Measurements from ENCODE around the gene CARD8.
"Not testable (repeated sequence)": the region's sequence is repeated elsewhere in the genome, so short reads cannot be mapped to it uniquely, and the experiment has no call there.

The CARD8 gene

DNA sequence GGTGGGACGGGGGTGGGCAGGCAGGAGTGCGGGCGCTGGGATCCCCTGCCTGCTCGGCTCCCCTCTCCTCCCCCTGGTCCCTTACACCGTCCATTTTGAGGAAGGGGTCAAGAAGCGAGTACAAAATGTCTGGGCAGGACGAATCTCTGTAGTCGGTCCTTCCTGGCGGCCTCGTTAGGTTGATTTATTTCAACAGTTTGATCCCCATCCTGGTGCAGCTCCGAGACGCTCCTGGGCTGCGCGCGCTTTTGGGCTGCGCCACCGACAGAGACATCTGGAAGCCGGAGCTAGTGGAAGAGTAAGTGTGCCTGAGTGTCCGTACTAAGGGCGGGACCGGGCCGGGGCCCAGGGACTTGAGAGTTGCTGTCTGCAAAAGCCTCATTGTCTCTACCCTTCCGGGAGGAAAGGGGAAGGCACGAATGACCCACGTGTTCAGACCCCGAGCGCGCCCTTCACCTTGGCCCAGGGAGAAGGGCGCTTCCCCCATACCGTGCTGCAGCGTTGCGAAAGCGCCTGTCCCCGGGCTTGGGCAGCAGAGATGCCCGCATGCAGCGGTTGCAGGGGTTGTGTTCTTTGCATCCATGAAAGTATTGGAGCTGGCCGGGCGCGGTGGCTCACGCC, 15.9 kb upstream of the CARD8 start:
- H3K9ac ChIP-seq: peak overlapping the region; percentile 85
- H3K4me3 ChIP-seq: peak overlapping the region; percentile 76
- TF ChIP-seq Cebpa-rat (IDR thresholded peaks at IDR 0.05): peak; percentile 68; the same call in 1 of the 2 replicates
- peaks cover 18% of the 10 kb centered on the region for H3K36me3 ChIP-seq
- H4K20me1 ChIP-seq: no peaks in the 10 kb centered on the region
- H3K4me2 ChIP-seq: peak overlapping the region; percentile 82
- H3K9me3 ChIP-seq: no peaks in the 10 kb centered on the region
- no peaks in the 10 kb centered on the region for H3K27me3 ChIP-seq
- peaks cover 45% of the 10 kb centered on the region for H3K4me1 ChIP-seq
- peak overlapping the region; percentile 97 for H3K27ac ChIP-seq

DNA sequence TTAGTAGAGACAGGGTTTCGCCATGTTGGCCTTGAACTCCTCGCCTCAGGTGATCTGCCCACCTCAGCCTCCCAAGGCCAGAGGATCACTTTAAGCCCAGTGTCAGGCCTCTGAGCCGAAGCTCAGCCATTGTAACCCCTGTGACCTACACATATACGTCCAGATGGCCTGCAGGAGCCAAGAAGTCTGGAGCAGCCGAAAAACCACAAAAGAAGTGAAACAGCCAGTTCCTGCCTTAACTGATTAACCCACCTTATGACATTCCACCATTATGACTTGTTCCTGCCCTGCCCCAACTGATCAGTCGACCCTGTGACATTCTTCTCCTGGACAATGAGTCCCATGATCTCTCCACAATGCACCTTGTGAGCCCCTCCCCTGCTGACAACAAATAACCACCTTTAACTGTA, 13.9 kb upstream of the CARD8 start:
- Histone ChIP-seq H3K4me2 (peak overlapping the region; percentile 82), H3K4me3 (peak overlapping the region; percentile 76), H3K27ac (peak overlapping the region; percentile 97), H3K9ac (peak overlapping the region; percentile 85), H3K4me1 (peaks cover 56% of the 10 kb centered on the region)
- not testable (repeated sequence) for H3K36me3 ChIP-seq, H4K20me1 ChIP-seq, H3K27me3 ChIP-seq, H3K9me3 ChIP-seq

DNA sequence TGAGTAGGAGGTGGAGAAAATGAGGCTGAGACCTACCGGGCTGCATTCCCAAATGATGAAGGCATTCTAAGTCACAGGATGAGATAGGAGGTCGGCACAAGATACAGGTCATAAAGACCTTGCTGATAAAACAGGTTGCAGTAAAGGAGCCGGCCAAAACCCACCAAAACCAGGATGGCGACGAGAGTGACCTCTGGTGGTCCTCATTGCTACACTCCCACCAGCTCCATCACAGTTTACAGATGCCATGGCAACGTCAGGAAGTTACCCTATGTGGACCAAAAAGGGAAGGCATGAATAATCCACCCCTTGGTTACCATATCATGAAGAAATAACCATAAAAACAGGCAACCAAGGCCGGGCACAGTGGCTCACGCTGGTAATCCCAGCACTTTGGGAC, 9.6 kb upstream of the CARD8 start:
- peaks cover 50% of the 10 kb centered on the region for H3K4me1 ChIP-seq

DNA sequence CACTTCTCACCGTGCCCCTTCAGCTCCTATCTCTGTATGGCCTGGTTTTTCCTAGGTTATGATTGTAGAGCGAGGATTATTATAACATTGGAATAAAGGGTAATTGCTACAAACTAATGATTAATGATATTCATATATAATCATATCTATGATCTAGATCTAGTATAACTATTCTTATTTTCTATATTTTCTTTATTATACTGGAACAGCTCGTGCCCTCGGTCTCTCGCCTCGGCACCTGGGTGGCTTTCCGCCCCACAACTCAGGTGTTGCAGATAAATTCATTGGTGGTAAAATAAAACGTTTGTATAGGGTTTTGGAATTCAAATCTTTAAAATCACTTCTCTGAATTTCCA, 4.6 kb upstream of the CARD8 start:
- H3K36me3 ChIP-seq, H3K9me3 ChIP-seq, H4K20me1 ChIP-seq, H3K27me3 ChIP-seq: not testable (repeated sequence)
- Histone ChIP-seq H3K4me2 (peak overlapping the region; percentile 95), H3K4me1 (peaks cover 45% of the 10 kb centered on the region), H3K4me3 (peak overlapping the region; percentile 66), H3K27ac (peak overlapping the region; percentile 76; the same call in 1 of the 2 replicates), H3K9ac (peak overlapping the region; percentile 74; the same call in 1 of the 2 replicates)

More for the DNA sequence above, 9.6 kb upstream of the CARD8 start:
- not testable (repeated sequence) for H3K27me3 ChIP-seq, H3K9me3 ChIP-seq, H3K36me3 ChIP-seq, H3K9ac ChIP-seq, H3K4me2 ChIP-seq, H3K27ac ChIP-seq, H3K4me3 ChIP-seq, H4K20me1 ChIP-seq

DNA sequence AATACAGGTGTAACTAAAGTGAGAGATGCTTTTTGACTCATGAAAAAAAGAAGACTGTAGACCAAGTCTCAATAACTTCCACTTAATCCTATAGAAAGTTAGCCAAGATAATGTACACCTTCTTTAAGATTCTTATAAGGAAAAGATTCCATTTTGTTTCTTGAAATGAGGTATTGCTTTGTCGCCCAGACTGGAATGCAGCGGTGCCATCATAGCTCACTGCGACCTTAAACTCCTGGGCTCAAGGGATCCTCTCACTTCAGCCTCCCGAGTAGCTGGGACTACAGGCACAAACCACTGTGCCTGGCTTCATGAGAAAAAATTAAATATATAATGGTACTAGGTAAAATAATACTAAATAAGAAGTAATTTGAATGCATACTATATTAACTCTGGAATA, 3.3 kb upstream of the CARD8 start:
- Histone ChIP-seq H3K9ac (0 out of 2 replicates have a peak overlapping the region, but pooled peaks have one; percentile 55), H3K4me2 (peak overlapping the region; percentile 95), H3K4me3 (peak overlapping the region; percentile 66; the same call in 1 of the 2 replicates), H3K4me1 (peaks cover 56% of the 10 kb centered on the region), H3K27ac (peak overlapping the region; percentile 76)
- H3K9me3 ChIP-seq, H3K27me3 ChIP-seq, H3K36me3 ChIP-seq, H4K20me1 ChIP-seq: not testable (repeated sequence)

DNA sequence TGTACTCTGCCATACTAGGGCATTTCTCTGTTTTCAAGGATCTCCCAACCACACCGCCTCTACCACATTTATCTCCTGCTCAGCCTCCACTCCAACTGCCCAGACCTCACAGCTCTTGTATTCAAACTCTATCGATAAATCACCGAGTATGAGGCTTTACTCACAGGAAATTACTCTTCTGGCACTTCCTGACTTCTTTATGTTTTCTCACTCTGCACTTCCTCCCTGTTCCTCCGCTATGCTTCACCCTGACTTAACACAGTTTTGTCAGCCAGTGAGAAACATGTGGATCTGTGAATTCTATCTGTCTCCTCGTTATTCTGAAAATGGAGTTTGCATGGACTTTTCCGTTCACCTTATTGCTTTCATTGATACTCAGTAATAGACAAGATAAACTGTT, 2.6 kb upstream of the CARD8 start:
- TF ChIP-seq Cebpa-rat (IDR thresholded peaks at IDR 0.05): no peak
- H3K27ac ChIP-seq: peak overlapping the region; percentile 76
- H3K27me3 ChIP-seq: no peaks in the 10 kb centered on the region
- H4K20me1 ChIP-seq: no peaks in the 10 kb centered on the region
- no peaks in the 10 kb centered on the region for H3K9me3 ChIP-seq
- H3K4me1 ChIP-seq: peaks cover 63% of the 10 kb centered on the region
- H3K4me3 ChIP-seq: peak overlapping the region; percentile 60
- H3K36me3 ChIP-seq: no peaks in the 10 kb centered on the region
- peak overlapping the region; percentile 79 for H3K9ac ChIP-seq
- H3K4me2 ChIP-seq: peak overlapping the region; percentile 95

DNA sequence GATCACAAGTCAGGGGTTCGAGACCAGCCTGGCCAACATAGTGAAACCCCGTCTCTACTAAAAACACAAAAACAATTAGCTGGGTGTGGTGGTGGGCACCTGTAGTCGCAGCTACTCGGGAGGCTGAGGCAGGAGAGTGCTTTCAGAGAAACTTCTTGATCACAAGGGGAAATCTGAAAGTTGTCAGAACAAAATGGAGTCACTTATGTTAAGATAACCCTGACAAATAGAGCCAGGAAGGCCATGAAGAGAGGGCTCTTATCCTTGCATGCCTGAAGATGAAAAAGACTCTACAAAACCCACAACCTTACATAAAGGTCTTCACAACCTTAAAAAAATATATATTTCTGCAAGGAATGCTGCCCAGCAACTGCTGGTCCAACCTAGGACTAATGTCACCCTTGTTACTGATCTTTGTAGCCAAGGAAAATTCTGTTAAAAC, 1.2 kb downstream of the CARD8 start:
- no peak for TF ChIP-seq Cebpa-rat (IDR thresholded peaks at IDR 0.05)
- Histone ChIP-seq H4K20me1 (no peaks in the 10 kb centered on the region), H3K4me3 (peak overlapping the region; percentile 74), H3K9ac (peak overlapping the region; percentile 96), H3K9me3 (no peaks in the 10 kb centered on the region), H3K4me1 (peaks cover 76% of the 10 kb centered on the region), H3K27me3 (no peaks in the 10 kb centered on the region), H3K36me3 (no peaks in the 10 kb centered on the region), H3K4me2 (peak overlapping the region; percentile 91), H3K27ac (peak overlapping the region; percentile 95; the same call in 1 of the 2 replicates)

DNA sequence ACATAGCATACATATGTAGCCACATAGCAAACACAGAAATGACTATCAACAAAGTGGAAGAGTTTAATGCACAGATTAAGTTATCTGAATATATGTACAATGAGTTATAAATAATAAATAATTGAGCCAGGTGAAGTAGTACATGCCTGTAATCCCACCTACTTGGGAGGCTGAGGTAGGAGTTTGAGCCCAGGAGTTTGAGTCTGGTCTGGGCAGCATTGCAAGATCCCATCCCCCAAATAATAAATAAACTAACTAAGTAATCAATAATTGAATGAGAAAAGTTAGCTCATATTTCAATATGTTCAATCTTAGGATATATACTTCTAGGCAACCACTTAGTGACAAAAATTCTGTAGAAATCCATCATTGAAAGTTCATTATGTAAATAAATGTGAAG, 1.7 kb downstream of the CARD8 start:
- Histone ChIP-seq H3K27me3 (no peaks in the 10 kb centered on the region), H3K36me3 (no peaks in the 10 kb centered on the region), H3K4me1 (peaks cover 72% of the 10 kb centered on the region), H3K4me2 (peak overlapping the region; percentile 91), H3K4me3 (0 out of 2 replicates have a peak overlapping the region, but pooled peaks have one; percentile 74), H3K9ac (no peak overlapping the region), H3K9me3 (no peaks in the 10 kb centered on the region), H3K27ac (no peak overlapping the region), H4K20me1 (no peaks in the 10 kb centered on the region)
- no peak for TF ChIP-seq Cebpa-rat (IDR thresholded peaks at IDR 0.05)

DNA sequence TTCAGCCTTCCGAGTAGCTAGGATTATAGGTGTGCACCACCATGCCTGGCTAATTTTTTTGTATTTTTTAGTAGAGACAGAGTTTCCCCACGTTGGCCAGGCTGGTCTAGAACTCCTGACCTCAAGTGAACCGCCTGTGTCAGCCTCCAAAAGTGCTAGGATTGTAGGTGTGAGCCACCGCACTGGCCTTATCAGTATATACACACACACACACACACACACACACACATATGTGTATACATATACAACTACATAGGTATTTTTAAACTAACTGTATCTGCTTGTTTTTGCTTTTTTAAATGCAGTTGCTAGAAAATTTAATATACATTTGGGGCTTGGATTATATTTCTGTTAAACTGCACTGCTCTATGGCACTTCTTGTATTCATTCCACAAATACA, 3.1 kb downstream of the CARD8 start:
- no peak for TF ChIP-seq Cebpa-rat (IDR thresholded peaks at IDR 0.05)
- Histone ChIP-seq H3K4me1 (peaks cover 78% of the 10 kb centered on the region), H3K4me3 (no peak overlapping the region), H3K27me3 (no peaks in the 10 kb centered on the region), H3K36me3 (peaks cover 9% of the 10 kb centered on the region; the same call in 1 of the 2 replicates), H4K20me1 (no peaks in the 10 kb centered on the region), H3K9ac (no peak overlapping the region), H3K27ac (no peak overlapping the region), H3K4me2 (peak overlapping the region; percentile 91), H3K9me3 (no peaks in the 10 kb centered on the region)

DNA sequence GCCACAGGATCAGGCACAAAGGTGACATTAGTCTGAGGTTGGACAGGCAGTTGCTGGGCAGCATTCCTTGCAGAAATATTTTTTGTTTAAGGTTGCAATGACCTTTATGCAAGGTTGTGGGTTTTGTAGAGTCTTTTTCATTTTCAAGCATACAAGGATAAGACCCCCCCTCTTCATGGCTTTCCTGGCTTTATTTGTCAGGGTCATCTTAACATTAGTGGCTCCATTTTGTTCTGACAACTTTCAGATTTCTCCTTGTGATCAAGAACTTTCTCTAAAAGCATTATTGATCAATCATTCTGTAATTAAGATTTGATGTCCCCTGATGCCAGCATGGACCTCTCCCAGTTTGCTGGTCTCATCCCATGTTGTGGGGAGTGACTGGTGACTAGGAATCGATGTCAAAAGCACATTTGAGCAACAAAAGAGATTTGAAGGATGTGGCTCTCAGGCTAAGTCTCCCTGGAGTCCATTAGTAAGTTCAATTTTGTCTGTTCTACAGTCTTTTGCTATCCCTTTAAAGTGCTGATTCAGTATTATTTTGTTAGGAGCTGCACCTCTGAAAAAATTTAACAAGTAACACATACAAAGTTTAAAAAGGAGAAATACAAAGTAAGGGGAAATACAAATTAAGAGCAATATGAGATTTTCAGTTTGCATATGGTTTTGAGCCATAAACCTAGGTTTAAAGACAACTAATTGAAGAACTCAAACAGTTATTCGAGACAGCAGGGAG, 5.3 kb downstream of the CARD8 start:
- Histone ChIP-seq H3K9ac (no peak overlapping the region), H3K4me3 (no peak overlapping the region), H3K27ac (peak overlapping the region; percentile 92), H3K9me3 (no peaks in the 10 kb centered on the region), H3K4me1 (peaks cover 63% of the 10 kb centered on the region), H3K27me3 (no peaks in the 10 kb centered on the region), H3K4me2 (peak overlapping the region; percentile 81), H3K36me3 (peaks cover 24% of the 10 kb centered on the region), H4K20me1 (no peaks in the 10 kb centered on the region)
- TF ChIP-seq Cebpa-rat (IDR thresholded peaks at IDR 0.05): no peak

Measured in BLaER1 (cell line).